HUDEP-2 (cell line): ENCODE measurements around the gene JPH2.
A peak's percentile ranks its signal among the peaks of the same experiment; 100 is the strongest.

ENCODE experiments used
- DNase-seq, 76 experiments: peaks; one replicate each; lab custom pipeline; 2025; ENCODE audit not compliant: unreplicated experiment in 76 of 76; lab: John Stamatoyannopoulos, UW

JPH2 gene

DNA sequence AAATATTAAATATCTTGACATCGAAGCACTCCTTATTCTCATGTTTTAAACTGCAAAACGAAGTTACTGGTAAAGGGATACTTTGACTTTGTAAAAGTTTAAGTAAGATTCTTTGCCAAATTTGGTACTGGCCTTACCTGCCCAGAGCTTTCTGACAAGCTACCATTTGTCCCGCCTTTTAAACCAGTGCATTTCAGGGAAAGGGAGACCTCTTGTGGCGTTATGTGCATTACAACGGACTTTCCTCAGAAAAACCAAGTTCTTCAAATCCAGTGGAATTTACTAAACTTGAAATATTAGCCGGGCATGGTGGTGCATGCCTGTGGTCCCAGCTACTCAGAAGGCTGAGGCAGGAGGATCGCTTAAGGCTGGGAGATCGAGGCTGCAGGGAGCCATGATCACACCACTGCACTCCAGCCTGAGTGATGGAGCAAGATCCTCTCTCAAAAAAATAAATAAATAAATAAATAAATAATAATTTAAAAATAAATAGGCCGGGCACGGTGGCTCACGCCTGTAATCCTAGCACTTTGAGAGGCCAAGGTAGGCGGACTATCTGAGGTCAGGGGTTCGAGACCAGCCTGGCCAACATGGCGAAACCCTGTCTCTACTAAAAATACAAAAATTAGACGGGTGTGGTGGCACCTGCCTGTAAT lies 3.3 kb upstream of the JPH2 start:
- peak in 30 of 76 experiments; percentile 2 to 55 (median 28) for DNase-seq

DNA sequence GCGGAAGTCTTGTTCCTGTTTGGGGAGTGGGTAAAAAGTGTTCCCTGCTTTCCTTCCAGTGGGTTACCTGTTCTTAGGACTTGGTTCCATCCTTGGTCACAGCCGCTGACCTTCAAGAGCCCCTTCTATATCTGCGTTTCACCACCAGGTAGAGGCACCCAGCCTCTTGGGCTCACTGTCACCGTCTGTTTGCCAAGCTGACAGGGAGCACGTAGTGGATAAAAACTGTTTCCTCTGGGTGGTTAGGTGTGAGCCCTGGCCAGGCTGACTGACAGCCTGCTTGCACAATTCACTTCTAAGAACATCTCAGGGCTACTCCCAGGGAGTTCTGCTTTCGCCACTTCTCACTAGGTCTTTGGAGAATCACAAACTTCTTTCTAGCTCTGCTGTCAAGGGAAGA lies 1.8 kb upstream of the JPH2 start:
- DNase-seq, result no peak

DNA sequence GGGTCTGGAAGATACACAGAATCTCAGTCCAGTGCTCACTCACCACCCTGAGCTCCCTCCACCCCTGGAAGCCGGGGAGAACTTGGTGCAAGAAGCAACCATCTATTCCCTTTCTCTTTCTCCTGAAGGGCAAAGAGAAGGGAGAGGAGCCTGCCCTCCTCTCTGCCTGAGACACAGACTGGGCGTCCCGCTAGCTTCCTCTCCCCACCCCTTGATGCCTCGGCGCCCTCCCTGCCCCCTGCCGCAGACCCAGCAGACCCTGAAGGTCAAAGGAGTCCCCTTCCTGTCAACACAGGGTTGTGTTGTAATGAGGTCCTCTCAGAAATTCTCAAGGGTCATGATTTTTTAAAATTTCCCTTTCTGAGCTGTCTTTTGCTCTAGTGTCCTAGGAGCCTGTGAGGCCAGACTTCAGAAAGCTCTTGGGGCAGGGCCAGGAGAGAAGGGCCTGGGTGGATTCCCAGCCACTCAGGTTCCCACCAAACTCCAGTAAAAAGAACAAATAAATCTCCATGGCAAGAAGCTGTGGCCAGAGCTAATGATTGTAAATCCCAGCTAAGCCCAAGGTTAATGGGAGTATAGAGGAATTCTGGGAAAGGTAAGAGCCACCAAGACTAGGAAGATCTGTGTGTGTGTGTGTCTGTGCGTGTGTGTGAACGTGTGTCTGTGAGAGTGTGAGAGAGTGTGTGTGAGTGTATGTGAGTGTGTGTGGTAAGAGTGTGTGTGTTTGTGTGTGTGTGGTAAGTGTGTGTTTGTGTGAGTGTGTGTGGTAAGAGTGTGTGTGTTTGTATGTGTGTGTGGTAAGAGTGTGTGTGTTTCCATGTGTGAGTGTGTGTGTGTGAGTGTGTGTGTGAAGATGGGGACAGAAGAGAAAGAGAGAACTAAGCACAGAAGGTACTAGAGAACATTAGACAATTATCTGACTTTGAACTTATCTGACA lies 1.1 kb upstream of the JPH2 start:
- DNase-seq, result no peak

DNA sequence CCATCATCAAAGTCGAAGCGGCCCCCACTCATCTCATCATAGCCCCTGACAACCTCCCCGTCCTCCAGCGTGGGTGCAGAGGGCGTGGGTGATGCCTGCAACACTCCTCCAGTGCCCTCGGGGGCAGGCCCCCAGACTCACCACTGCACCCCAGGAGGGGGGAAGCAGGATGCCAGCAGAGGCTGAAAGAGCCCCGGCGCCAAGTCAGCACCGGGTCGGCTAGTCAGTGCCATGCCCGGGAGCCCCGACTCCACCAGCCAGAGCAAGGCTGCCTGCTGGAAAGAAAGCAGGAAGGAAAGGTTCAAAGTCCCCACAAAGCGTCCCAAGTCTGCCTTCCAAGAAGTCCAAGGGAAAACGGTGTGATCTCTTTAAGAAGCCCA lies 324 bp downstream of the JPH2 start:
- DNase-seq, result no peak

DNA sequence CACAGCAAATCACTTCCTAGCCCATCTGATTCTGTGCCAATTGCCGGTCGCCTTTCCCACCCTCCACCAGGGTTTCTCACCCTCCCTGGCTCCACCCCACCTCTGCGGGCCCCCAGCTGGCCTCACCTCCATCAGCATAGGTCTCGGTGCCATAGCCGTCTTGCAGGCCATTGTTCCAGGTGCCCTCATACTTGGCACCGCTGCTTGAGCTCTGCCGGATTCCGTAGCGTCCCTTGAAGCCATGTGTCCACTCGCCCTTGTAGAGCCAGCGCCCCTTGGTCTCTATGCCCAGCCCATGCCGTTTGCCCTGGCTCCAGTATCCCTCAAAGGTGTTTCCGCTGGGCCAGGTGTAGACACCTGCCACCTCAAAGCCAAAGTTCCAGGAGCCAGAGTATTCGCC lies 787 bp downstream of the JPH2 start:
- no peak for DNase-seq

DNA sequence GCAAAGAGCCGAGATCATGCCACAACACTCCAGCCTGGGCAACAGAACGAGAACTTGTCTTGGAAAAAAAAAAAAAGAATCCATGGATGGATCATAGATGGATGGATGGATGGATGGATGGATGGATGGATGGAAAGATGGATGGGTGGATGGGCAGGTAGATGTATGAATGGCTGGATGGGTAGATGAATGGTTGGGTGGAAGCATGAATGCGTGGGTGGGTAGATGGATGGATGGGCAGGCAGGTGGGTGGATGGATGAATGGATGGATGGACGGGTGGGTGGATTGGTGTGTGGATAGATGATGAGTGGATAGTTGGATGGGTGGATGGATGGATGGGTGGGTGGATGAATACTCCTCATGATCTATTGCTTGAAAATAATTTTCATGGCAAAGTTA lies 1.4 kb downstream of the JPH2 start:
- no peak for DNase-seq

DNA sequence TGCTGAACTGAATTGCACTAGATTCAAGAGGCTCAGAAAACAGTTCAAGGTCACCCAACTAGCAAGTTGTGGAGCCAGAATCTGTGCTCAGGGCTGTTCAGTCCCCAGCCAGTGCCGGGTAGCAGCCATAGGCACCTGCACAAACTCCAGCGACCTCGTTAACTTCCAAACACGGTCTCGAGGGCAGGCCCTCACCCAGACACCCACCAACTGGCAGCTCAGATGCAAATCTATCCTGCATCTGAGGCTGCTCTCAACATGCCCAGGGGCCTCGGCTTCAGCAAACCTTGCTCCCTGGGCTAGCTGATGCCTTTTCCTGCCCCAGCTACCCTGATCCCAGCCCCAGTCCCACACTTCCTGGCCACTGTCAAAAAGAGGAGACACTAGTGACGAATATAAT lies 3.7 kb downstream of the JPH2 start:
- no peak for DNase-seq

DNA sequence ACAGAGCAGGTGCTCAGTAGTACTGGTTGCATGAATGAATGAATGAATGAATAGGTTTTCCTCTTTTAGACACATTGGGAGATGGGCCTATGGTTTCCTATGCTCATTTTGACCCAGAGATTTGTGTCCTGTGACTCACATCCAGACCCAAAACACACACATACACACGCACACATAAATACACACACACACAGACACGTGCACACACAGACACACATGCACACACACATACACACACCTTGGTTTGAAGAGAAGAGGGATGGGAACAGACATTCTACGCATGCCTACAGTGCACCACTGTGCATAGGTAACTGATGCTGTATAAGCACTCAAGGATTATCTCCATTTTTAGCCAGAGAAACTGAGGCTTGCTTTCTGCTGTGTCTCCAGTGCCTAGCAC lies 4.1 kb downstream of the JPH2 start:
- DNase-seq, result no peak

DNA sequence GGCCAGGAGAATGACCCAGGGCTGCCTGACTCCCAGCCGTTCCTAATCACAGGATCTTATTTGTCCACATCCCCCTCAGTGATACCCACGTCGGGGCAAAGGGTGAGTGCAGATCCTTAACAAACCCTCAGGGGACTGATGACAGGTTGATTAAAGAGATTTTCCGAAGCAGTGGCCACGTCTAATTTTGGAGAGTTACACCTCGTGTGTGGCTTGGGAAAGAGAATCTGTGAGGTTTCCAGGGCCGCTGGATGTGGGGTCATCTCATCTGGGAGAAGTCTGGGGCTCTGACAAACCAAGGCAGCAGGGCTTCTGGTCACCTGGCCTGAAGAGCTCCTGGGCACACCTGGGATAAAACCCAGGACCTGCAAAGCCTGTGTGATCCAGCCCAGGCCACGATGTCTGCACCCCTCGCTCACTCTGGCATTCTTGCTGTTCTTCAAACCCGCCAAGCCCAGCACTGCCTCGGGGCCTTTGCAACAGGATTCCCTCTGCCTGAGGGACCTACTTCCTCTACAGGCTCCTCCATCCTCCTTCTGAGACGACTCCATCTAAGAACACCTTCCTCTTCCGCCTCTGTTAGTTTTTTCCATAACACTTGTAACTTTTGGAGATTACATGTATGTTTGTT lies 4.7 kb downstream of the JPH2 start:
- no peak for DNase-seq

DNA sequence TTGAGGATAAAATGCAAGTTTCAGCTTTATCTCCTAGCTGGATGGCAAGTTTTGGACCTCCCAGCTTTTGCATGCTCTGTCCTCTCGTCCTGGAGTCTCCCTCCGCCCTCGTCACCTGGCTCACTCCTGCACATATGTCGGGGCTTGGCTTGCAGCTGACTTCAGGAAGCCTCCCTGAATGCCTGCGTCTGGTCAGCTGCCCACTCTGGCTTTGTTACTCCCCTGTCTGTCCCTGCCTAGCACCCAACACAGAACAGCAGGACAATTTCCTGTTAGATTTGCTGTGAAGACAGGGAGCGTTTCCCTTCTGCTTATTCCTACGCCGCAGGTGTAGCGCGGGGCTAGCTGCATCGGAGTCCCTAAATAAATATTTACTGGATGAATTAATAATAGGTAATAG lies 5.4 kb downstream of the JPH2 start:
- DNase-seq, result no peak

DNA sequence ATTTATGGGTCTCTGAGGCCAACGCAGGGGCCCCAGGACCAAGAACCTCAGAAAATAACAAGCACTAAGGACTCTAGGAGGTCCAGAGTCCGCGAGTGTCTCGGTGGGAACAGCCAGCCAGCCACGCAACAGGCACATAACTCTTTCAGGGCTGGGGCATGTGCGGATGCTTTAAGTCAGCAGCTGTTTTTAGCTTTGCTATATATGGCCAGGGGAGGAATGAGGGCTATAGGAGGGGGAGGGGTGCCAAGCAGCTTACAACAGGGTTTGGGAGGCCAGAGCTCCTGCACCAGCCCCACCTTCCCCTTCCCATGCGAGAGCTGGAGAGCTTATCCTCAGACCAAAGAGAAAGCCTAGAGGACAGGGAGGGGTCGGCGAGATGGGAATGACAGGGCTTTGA lies 6.2 kb downstream of the JPH2 start:
- no peak for DNase-seq

DNA sequence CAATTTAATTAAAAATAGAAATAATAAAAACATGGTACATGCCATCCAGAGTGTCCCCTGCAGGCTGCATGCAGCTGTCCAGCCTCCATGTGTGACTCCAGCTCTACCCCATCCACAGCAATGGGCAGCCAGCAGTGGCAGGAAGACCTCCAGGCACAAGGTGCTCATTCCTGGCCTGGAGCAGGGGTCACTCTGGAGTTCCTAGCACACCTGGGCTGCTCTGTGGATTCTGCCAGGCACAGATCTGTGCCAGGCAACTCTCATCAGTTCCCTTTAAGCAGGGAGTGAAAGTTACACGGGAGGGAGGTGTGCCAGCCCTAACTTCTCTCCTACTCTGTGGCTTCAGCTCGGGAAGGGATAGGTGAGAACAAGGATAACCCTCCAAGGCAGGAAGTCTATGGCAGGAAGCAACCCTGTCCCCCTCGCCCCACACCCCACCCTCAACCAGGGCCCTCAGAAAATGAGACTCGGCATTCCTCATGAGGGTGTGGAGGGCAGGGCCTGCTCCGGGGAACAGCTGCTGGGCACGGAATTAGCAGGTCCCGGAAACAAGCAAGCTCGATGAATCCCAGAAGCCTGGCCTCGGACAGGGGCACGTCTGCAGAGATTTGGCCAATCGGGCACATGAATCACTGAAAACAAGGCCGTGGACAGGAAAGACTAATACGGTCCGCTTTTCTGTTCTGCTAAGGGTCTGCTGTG lies 10.0 kb downstream of the JPH2 start:
- no peak for DNase-seq

DNA sequence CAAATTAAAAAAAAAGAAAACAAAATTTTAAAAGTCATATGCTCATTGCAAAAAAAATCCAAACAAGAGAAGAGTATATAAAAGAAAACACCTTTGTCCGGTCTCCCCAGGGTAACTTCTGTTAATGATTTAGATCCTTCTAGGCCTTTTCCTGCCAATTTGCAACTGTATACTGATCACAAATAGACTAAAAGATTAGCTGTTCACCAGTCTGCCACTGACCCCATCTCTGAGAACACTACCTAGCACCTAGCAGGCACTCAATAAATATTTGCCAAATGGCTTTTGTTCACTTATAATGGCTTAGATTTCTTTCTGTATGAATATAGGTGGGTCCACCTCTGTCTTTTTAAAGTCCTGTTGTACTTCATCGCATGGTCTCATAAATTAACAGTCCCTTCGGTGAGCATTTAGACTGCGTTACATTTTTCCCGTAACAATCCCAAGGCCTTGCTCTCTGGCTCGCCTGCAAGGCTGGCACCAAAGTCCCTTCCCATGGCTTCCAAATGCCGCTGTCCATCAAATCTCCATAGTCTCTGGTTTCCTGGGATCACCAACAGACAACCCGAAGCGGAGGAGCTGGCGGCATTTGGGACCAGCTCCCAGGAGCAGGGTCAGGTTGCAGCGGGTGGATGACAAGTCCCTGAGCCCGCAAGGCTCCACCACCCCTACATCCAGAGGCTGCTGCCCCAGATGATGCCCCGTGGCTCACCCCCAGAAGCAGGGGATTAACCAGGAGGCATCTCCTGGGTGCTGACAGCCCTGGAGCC lies 11.8 kb downstream of the JPH2 start:
- DNase-seq, result no peak

DNA sequence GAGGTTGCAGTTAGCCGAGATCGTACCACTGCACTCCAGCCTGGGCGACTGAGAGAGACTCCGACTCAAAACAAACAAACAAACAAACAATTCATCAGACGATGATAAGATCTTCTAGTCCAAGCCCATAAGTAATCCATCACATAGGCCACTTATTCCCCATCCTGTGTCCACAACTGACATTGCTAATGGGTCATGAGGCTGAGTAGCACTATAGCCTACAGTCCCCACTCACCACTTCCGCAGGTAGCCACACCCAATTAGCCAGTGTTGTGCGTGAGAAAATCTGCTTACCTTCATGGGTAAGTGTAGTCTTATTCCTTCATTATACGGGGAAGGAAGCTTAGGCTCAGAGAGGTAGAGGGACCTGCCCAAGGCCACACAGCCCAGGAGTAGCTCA lies 13.1 kb downstream of the JPH2 start:
- no peak for DNase-seq

DNA sequence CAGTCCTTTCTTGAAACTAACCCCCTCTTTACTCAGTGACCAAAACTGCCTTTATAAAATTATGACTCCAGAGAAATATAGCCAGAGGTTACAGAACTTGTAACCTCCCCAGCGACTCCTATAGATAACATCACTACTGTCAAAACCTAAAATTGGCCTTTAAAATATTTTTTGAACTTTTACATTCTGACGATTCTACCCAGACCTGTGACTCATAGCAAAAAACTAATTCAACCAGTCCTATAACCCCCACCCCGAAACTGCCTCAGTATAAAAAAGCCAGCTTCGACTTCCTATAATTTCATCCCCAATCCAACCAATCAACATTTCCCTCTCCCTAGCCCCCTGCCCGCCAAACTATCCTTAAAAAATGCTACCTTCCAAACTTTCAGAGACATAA lies 13.9 kb downstream of the JPH2 start:
- no peak for DNase-seq

DNA sequence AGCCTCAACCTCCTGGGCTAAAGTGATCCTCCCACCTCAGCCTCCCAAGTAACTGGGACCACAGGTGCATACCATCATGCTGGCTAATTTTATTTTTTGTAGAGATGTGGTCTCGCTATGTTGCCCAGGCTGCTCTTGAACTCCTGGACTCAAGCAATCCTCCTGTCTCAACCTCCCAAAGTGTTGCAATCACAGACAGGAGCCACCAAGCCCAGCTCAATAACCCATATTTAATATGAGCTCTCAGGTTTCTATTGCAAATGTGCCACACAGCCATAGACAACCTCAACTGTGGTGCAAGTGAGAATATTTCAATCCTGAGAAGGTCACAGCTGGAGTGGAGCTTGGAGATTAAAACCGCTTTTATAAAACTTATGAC lies 14.4 kb downstream of the JPH2 start:
- DNase-seq, result no peak

DNA sequence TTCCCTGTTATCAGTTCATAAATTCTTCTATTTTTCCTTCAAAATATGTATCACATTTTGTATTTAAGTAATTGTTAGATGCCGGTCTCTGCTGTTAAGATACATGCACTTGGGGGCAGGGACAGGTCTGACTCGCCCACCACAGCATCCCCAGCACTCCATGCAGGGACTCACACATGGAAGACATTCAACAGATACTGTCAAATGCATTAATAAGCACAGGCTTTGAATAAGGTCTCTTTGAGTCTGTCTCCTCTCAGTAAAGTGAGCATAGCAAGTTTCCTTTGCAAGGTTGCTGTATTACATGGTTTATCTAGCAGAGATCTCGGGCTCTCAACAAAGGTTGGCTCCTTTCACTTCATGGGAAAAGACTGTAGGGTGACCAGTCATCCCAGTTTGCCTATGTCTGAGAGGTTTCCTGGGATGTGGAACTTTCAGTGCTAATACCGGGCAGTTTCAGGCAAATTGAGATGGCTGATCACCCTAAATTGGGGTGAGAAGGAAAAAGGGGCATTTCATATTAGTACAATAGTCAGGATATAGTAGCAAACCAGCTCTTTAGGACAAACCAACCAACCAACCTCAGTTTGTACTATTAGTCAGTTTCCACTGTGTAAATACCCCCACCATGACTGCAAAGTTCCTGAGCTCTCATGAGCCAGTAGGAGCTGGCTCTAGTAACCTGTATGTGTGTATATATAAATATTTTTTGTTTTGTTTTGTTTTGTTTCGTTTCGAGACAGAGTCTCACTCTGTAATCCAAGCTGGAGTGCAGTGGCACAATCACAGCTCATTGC lies 15.0 kb downstream of the JPH2 start:
- no peak for DNase-seq

DNA sequence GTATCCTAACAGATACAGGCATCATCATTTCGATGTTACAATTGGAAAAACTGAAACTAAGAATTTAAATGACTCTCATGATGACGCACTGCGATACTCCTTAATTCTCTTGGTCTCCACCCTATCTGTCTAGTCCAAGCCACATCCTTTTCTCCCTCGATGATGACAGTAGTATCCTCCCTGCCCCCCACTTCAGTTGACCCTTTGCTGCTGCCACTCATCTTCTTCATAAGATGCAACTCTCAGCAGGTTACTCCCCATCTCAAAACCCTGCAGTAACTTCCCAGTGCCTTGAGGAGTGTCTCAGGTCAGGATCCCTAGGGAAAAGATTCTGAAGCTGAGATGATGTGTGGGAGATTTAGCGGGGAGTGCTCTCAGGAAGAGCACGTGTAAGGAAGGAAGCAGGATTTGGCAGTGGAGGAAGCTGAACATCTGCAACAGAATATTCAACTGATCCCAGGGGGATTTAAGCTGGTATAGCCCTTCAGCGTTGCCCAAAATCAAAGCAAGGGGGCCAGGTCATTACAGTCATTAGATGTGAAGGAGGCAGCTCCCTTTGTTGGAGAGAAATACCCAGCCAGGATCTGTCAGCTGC lies 16.1 kb downstream of the JPH2 start:
- no peak for DNase-seq

DNA sequence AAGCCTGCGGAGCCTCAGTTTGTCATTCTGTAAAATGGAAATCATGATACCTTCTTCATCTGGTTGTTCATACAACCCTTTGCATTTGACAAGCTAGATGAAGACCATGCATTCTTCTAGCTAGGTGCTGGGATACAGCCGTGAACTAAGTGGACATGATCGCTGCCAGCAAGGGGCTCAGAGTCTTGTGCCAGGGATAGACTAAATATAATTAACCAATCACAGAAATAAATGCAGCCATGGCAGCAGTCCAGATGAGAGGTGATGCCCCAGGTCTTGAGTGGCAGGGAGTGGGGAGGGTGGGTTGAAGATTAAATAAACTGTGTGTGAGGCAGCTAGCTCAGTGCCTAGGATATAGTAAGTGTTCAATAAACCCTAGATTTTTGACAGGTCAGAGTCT lies 19.3 kb downstream of the JPH2 start:
- DNase-seq, result no peak
